Measurements from ENCODE around the gene ZBP1.

DNA sequence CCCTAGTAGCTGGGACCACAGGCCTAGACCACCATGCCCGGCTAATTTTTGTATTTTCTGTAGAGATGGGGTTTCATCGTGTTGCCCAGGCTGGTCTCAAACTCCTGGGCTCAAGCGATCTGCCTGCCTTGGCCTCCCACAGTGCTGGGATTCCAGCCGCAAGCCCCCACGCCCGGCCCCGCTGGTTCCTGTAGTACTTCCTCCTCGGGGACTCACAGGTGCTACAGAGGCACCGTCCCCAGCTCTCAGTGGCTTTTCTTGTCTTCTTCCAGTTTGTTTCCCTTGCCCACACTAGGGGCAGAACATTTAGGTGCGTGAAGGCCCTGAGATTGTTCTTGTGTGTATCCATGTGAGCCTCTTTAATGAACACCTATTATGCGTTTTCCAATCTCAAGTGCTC, 773 bp upstream of the ZBP1 start:
- TF ChIP-seq FOXM1 (IDR thresholded peaks at IDR 0.05; ENCODE audit: borderline replicate concordance, low read depth) (no peak), EP300 (IDR thresholded peaks at IDR 0.05; ENCODE audit: borderline replicate concordance) (no peak), YY1 (IDR thresholded peaks at IDR 0.05; ENCODE audit: low read depth) (no peak), NFIC (IDR thresholded peaks at IDR 0.05) (no peak), TEAD4 (IDR thresholded peaks at IDR 0.05) (no peak), RAD21 (IDR thresholded peaks at IDR 0.05; ENCODE audit: low read depth) (no peak), CREB1 (IDR thresholded peaks at IDR 0.05; ENCODE audit: low read depth) (no peak), ZBTB7A (IDR thresholded peaks at IDR 0.05; ENCODE audit: low read depth) (no peak)
- TF ChIP-seq, protein P1, sequence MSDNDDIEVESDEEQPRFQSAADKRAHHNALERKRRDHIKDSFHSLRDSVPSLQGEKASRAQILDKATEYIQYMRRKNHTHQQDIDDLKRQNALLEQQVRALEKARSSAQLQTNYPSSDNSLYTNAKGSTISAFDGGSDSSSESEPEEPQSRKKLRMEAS (IDR thresholded peaks at IDR 0.05): no peak
- TF ChIP-seq, protein P2, sequence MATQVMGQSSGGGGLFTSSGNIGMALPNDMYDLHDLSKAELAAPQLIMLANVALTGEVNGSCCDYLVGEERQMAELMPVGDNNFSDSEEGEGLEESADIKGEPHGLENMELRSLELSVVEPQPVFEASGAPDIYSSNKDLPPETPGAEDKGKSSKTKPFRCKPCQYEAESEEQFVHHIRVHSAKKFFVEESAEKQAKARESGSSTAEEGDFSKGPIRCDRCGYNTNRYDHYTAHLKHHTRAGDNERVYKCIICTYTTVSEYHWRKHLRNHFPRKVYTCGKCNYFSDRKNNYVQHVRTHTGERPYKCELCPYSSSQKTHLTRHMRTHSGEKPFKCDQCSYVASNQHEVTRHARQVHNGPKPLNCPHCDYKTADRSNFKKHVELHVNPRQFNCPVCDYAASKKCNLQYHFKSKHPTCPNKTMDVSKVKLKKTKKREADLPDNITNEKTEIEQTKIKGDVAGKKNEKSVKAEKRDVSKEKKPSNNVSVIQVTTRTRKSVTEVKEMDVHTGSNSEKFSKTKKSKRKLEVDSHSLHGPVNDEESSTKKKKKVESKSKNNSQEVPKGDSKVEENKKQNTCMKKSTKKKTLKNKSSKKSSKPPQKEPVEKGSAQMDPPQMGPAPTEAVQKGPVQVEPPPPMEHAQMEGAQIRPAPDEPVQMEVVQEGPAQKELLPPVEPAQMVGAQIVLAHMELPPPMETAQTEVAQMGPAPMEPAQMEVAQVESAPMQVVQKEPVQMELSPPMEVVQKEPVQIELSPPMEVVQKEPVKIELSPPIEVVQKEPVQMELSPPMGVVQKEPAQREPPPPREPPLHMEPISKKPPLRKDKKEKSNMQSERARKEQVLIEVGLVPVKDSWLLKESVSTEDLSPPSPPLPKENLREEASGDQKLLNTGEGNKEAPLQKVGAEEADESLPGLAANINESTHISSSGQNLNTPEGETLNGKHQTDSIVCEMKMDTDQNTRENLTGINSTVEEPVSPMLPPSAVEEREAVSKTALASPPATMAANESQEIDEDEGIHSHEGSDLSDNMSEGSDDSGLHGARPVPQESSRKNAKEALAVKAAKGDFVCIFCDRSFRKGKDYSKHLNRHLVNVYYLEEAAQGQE (IDR thresholded peaks at IDR 0.05; ENCODE audit: low read depth): no peak
